Measurements from ENCODE around the gene C1orf174.

The C1orf174 gene

GRCh38 chr1:3917761-3918160, 17.7 kb upstream of the C1orf174 start:
- Histone ChIP-seq H3K27me3 (ENCODE audit: control insufficient read depth, insufficient read depth, low read length) (peaks cover 4% of the 10 kb centered on the region; the same call in 1 of the 2 replicates), H3K9me3 (ENCODE audit: control insufficient read depth, insufficient read depth, low read depth, low read length) (0 out of 2 replicates have a peak, but pooled peaks cover 6% of the 10 kb centered on the region), H3K4me3 (ENCODE audit: low read depth, low read length) (no peak overlapping the region), H3K9ac (ENCODE audit: low read length) (no peak overlapping the region), H3K4me1 (ENCODE audit: control insufficient read depth, insufficient read depth, low read length) (peaks cover 3% of the 10 kb centered on the region; the same call in 1 of the 2 replicates), H3K36me3 (ENCODE audit: control insufficient read depth, insufficient read depth, low read length) (no peaks in the 10 kb centered on the region), H3K27ac (ENCODE audit: low read depth, low read length) (no peak overlapping the region)

DNA sequence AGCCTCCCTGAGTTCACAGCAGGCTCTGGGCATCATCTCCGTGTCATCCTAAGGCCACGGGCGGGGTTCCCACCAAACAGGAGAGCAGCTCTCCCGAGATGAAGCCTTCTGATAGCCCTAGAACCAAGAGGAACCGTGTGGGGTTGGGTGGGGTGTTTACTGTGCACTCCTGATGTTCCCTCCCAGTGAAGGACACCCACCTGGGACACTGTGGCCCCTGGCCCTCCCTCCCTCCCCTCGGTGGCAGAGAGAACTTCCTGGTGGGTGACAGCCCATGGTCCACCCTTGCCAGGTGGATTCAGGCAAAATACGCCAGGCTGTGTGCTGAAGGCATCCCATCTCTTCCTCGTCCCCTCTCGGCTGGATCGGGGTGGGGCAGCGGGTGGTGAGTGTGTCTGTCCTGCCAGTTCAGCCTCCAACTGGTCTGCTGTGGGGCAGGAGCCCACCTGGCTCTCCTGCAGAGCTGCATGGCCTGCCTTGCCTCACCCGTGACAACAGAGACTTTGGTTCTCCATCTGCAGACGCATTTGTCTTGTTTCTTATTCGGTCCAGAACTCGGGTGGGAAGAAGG, 15.6 kb upstream of the C1orf174 start:
- Histone ChIP-seq H3K9ac (ENCODE audit: low read length) (no peak overlapping the region), H3K36me3 (ENCODE audit: control insufficient read depth, insufficient read depth, low read length) (no peaks in the 10 kb centered on the region), H3K4me1 (ENCODE audit: control insufficient read depth, insufficient read depth, low read length) (peaks cover 8% of the 10 kb centered on the region), H3K27ac (ENCODE audit: low read depth, low read length) (no peak overlapping the region), H3K27me3 (ENCODE audit: control insufficient read depth, insufficient read depth, low read length) (peaks cover 4% of the 10 kb centered on the region; the same call in 1 of the 2 replicates), H3K4me3 (ENCODE audit: low read depth, low read length) (no peak overlapping the region), H3K9me3 (ENCODE audit: control insufficient read depth, insufficient read depth, low read depth, low read length) (0 out of 2 replicates have a peak, but pooled peaks cover 6% of the 10 kb centered on the region)

DNA sequence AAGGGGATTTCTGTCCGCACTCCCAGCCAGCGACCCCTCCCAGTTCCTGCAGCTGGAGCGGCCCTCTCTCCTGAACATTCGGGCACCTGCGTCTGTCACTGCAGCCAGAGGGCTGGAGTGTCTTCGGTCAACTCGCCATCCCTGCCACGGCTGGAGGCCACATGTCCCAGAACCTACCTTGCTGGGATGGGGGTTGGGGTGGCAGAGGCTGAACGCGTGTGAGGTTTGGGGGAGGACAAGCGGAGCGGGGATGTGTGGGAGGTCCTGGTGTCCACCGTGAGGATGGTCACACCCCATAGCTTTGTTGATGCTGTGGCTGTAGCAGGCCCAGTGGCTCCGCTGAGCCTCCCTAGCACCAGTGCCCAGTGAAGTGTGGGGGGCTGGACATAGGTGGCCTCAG, 14.8 kb upstream of the C1orf174 start:
- H3K9ac ChIP-seq (ENCODE audit: low read length): no peak overlapping the region
- 0 out of 2 replicates have a peak, but pooled peaks cover 6% of the 10 kb centered on the region for H3K9me3 ChIP-seq (ENCODE audit: control insufficient read depth, insufficient read depth, low read depth, low read length)
- H3K27me3 ChIP-seq (ENCODE audit: control insufficient read depth, insufficient read depth, low read length): peaks cover 4% of the 10 kb centered on the region; the same call in 1 of the 2 replicates
- no peaks in the 10 kb centered on the region for H3K36me3 ChIP-seq (ENCODE audit: control insufficient read depth, insufficient read depth, low read length)
- no peak overlapping the region for H3K27ac ChIP-seq (ENCODE audit: low read depth, low read length)
- H3K4me3 ChIP-seq (ENCODE audit: low read depth, low read length): no peak overlapping the region
- peaks cover 8% of the 10 kb centered on the region for H3K4me1 ChIP-seq (ENCODE audit: control insufficient read depth, insufficient read depth, low read length)

GRCh38 chr1:3914331-3914851, 14.3 kb upstream of the C1orf174 start:
- Histone ChIP-seq H3K36me3 (ENCODE audit: control insufficient read depth, insufficient read depth, low read length) (no peaks in the 10 kb centered on the region), H3K27ac (ENCODE audit: low read depth, low read length) (no peak overlapping the region), H3K9ac (ENCODE audit: low read length) (no peak overlapping the region), H3K27me3 (ENCODE audit: control insufficient read depth, insufficient read depth, low read length) (peaks cover 4% of the 10 kb centered on the region; the same call in 1 of the 2 replicates), H3K9me3 (ENCODE audit: control insufficient read depth, insufficient read depth, low read depth, low read length) (0 out of 2 replicates have a peak, but pooled peaks cover 6% of the 10 kb centered on the region), H3K4me3 (ENCODE audit: low read depth, low read length) (no peak overlapping the region), H3K4me1 (ENCODE audit: control insufficient read depth, insufficient read depth, low read length) (peaks cover 8% of the 10 kb centered on the region)

DNA sequence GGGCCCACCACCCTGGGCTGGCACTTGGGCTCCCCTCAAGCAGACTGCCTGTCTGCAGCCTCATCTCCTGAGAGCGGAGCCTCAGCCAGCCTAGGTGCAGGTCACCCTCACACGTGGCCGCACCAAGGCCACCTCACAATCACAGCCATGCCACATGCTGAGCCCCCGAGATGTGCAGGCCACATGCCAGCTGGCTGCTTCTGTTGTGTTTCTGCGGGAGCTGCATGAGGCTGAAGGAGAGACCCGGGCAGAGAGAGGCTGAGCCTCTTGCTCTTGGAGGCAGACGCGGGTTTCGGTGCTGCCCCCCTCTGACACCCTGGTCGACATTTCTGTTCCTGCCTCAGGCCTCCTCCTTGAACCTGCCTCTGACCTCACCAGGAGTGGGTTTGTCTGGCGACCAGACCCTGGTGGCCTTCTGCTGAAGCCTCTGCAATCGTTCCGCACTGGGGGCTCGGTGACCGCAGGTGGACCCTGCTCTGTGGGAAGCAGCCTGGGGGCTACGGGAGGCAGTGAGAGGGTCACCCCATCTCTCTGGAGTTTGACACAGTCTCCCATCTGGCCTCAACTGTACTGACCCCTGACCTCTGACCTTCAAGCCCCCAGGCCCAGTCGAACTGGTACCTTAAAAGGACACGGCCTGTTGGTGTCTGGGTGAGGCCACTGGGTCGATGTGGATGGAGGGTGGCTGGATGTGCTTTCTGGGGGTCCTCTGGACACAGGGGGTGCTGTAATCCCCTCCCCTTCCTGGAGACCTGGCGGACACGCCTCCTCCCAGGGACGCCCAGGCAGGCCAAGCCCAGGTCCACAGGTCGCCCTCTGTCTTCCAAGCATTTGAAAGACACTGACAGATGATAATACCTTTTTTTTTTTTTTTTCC, 13.0 kb upstream of the C1orf174 start:
- Histone ChIP-seq H3K4me3 (ENCODE audit: low read depth, low read length) (no peak overlapping the region), H3K27ac (ENCODE audit: low read depth, low read length) (no peak overlapping the region), H3K36me3 (ENCODE audit: control insufficient read depth, insufficient read depth, low read length) (no peaks in the 10 kb centered on the region), H3K9ac (ENCODE audit: low read length) (no peak overlapping the region), H3K9me3 (ENCODE audit: control insufficient read depth, insufficient read depth, low read depth, low read length) (0 out of 2 replicates have a peak, but pooled peaks cover 4% of the 10 kb centered on the region), H3K27me3 (ENCODE audit: control insufficient read depth, insufficient read depth, low read length) (no peaks in the 10 kb centered on the region), H3K4me1 (ENCODE audit: control insufficient read depth, insufficient read depth, low read length) (peaks cover 5% of the 10 kb centered on the region)

GRCh38 chr1:3911981-3912808, 12.1 kb upstream of the C1orf174 start:
- Histone ChIP-seq H3K9me3 (ENCODE audit: control insufficient read depth, insufficient read depth, low read depth, low read length) (no peaks in the 10 kb centered on the region), H3K27me3 (ENCODE audit: control insufficient read depth, insufficient read depth, low read length) (no peaks in the 10 kb centered on the region), H3K27ac (ENCODE audit: low read depth, low read length) (no peak overlapping the region), H3K4me1 (ENCODE audit: control insufficient read depth, insufficient read depth, low read length) (peaks cover 5% of the 10 kb centered on the region), H3K9ac (ENCODE audit: low read length) (no peak overlapping the region), H3K36me3 (ENCODE audit: control insufficient read depth, insufficient read depth, low read length) (no peaks in the 10 kb centered on the region), H3K4me3 (ENCODE audit: low read depth, low read length) (no peak overlapping the region)

DNA sequence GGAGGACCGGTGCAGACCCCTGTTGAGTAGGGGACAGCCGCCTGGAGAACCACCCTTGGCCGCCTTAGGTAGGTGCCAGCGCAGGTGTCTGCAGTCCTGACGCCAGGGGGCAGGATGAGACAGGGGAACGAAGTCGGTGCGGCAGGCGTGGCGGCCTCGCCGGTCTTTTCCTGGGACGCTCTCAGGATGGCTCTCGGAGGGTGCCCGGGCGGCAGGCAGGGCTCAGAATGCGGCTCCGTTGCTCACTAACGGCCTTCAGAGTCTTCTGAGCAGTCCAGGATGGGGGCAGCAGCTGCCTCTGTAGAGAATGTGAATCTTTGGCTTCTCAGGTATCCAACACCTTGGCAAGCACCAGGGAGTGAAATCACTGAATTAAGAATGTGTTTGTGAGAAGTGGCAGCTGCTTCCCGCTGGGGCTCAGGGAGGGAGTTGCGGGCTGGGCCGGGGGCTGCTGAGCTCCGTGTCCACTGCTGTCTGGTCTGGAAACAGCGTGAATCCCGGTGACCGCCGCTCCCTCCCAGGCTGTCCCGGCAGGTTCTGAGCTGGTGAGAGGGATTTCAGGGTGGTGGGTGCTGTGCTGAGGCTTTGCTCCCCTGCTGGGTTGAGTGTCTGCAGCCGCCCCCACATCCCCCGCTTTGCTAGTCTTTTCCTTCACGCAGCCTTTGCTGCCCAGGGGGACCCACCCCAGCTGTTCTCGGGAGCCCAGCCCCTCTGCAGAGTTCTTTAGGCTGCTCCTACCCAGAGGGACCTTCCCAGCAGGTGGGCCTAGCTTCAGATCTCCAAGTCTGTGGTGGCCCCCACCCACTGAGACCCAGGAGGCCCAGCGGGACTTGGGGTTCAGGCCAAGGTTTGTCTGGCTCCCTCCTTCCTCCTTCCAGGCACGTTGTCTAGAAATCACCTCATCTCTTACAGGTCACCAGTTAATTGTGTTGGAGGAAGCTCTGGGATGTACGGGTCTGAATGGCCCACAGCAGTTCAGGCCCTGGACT, 11.1 kb upstream of the C1orf174 start:
- Histone ChIP-seq H3K27me3 (ENCODE audit: control insufficient read depth, insufficient read depth, low read length) (no peaks in the 10 kb centered on the region), H3K4me3 (ENCODE audit: low read depth, low read length) (peak overlapping the region; percentile 16; the same call in 1 of the 2 replicates), H3K9ac (ENCODE audit: low read length) (no peak overlapping the region), H3K36me3 (ENCODE audit: control insufficient read depth, insufficient read depth, low read length) (no peaks in the 10 kb centered on the region), H3K27ac (ENCODE audit: low read depth, low read length) (no peak overlapping the region), H3K4me1 (ENCODE audit: control insufficient read depth, insufficient read depth, low read length) (peaks cover 5% of the 10 kb centered on the region), H3K9me3 (ENCODE audit: control insufficient read depth, insufficient read depth, low read depth, low read length) (no peaks in the 10 kb centered on the region)

DNA sequence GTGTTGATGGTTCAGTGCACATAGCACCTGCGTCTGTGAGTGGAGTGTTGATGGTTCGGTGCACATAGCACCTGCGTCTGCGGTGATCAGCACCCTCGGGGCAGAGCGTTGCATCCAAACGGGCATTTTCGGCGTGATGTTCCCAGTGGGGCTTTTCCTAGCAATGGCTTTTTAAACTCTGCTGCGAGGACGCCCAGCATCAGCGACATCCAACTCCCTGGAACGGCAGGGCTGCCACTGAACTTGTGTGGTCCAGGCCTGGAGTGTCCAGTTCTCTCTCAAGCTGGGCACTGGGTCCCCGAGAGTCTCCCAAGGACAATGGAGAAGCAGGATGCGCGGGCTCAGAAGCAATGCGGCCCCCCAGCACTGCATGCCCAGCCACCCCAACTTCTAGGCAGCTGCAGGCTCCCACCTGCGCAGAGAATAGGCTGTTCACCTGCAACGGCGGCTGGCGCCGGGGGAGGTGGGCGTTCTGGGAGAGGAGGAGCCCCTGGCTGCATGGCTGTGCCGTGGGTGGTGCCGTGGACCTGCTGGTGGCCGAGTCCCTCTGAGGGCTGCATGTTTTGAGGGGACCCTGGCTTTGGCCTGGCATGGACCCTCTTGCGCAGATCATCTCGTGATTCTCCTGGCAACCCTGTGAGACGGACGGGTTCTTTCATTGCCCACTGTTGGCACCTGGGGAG, 10.1 kb upstream of the C1orf174 start:
- no peak overlapping the region for H3K9ac ChIP-seq (ENCODE audit: low read length)
- no peaks in the 10 kb centered on the region for H3K36me3 ChIP-seq (ENCODE audit: control insufficient read depth, insufficient read depth, low read length)
- H3K27ac ChIP-seq (ENCODE audit: low read depth, low read length): no peak overlapping the region
- H3K4me1 ChIP-seq (ENCODE audit: control insufficient read depth, insufficient read depth, low read length): peaks cover 5% of the 10 kb centered on the region
- no peak overlapping the region for H3K4me3 ChIP-seq (ENCODE audit: low read depth, low read length)
- H3K9me3 ChIP-seq (ENCODE audit: control insufficient read depth, insufficient read depth, low read depth, low read length): no peaks in the 10 kb centered on the region
- no peaks in the 10 kb centered on the region for H3K27me3 ChIP-seq (ENCODE audit: control insufficient read depth, insufficient read depth, low read length)

DNA sequence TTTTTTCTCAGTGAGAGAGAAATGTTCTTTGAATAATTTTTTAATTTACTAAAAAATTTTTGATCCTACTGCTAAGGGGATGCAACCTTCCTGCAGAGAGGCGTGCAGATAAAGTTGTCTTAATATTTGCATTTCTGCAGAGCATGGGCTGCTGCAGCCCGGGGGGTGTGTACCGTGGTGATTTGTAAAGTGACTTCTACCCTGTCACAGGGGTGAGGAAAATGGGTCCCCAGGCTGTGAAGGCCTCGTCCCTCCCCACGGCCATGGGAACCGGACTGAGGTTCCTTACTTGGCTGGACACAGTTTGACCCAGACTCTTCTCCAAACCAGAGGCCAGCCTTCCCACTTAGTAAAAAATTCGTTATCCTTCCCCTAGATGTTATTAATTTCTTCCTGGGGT, 9.5 kb upstream of the C1orf174 start:
- no peak overlapping the region for H3K4me3 ChIP-seq (ENCODE audit: low read depth, low read length)
- no peaks in the 10 kb centered on the region for H3K9me3 ChIP-seq (ENCODE audit: control insufficient read depth, insufficient read depth, low read depth, low read length)
- no peaks in the 10 kb centered on the region for H3K27me3 ChIP-seq (ENCODE audit: control insufficient read depth, insufficient read depth, low read length)
- no peak overlapping the region for H3K27ac ChIP-seq (ENCODE audit: low read depth, low read length)
- peaks cover 5% of the 10 kb centered on the region for H3K4me1 ChIP-seq (ENCODE audit: control insufficient read depth, insufficient read depth, low read length)
- H3K36me3 ChIP-seq (ENCODE audit: control insufficient read depth, insufficient read depth, low read length): no peaks in the 10 kb centered on the region
- H3K9ac ChIP-seq (ENCODE audit: low read length): no peak overlapping the region
